IPS-18c (cell line): ENCODE measurements around the gene ARHGAP45.
A peak's percentile ranks its signal among the peaks of the same experiment; 100 is the strongest.

ENCODE experiments used
- H3K4me3 ChIP-seq: 2 replicates; pipeline ENCODE4 v1.7.0; 2013; ENCODE audit warnings: low read depth, mild to moderate bottlenecking, low read length, moderate library complexity; ENCODE audit not compliant: insufficient read depth
- H3K9me3 ChIP-seq: one replicate; pipeline ENCODE4 v1.6.1; 2013; ENCODE audit warnings: mild to moderate bottlenecking, low read length, moderate library complexity; ENCODE audit not compliant: control insufficient read depth, insufficient read depth

The ARHGAP45 gene

DNA sequence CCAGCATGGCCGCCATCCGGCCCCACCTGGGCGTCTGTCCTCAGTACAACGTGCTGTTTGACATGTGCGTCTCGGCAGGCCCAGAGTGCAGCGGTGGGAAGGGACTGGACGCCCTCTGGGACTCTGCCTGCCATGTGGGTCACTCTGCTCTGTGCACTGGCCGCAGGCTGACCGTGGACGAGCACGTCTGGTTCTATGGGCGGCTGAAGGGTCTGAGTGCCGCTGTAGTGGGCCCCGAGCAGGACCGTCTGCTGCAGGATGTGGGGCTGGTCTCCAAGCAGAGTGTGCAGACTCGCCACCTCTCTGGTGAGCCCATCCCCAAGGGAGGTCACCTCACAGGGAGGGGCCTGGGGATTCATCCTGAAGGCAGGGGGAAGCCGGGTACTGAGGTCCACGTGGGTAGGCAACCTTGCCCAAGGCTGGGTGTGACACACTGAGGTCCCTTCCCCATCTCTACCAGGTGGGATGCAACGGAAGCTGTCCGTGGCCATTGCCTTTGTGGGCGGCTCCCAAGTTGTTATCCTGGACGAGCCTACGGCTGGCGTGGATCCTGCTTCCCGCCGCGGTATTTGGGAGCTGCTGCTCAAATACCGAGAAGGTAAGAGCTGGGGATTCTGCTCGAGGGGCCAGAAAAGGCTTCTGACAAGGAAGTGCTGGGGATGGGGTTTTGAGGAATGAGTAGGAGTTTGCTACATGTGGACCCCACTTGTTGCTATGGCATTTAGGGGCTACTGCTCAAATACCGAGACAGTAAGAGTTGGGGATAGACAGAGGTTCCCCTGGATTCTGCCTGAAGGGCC lies 15.8 kb upstream of the ARHGAP45 start:
- H3K9me3 ChIP-seq, result peaks cover 4% of the 10 kb centered on the region
- H3K4me3 ChIP-seq, result no peak overlapping the region

DNA sequence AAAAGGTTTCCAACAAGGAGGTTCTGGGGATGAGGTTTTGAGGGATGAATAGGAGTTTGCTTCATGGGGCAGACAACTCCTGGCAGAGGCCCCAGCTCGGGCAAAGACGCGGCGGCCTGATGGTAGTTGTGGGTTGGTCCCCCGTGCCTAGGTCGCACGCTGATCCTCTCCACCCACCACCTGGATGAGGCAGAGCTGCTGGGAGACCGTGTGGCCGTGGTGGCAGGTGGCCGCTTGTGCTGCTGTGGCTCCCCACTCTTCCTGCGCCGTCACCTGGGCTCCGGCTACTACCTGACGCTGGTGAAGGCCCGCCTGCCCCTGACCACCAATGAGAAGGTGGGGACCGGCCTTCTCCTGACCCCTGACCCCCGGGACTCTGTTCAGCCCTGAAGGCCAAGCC lies 15.2 kb upstream of the ARHGAP45 start:
- Histone ChIP-seq H3K4me3 (no peak overlapping the region), H3K9me3 (peaks cover 10% of the 10 kb centered on the region)

DNA sequence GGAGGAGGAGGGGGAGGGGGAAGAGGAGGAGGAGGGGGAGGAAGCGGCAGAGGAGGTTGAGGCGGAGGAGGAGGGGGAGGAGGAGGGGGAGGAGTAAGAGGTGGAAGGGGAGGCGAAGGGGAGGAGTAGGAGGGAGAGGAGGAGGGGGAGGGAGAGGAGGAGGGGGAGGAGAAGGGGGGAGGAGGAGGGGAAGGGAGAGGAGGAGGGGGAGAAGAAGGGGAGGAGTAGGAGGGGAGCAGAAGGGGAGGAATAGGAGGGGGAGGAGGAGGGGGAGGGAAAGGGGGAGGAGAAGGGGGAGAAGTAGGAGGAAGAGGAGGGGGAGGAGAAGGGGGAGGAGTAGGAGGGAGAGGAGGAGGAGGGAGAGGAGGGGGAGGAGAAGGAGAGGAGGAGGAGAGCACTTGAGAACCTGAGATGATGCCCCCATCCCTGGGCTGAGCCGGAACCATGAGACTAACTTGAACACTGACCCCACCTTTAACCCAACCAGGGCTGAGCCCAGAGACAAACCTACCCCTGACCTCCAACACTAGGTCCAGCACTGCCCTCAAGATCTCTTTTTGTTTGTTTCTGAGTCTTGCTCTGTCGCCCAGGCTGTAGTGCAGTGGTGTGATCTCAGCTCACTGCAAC lies 14.5 kb upstream of the ARHGAP45 start:
- peaks cover 16% of the 10 kb centered on the region for H3K9me3 ChIP-seq
- no peak overlapping the region for H3K4me3 ChIP-seq

DNA sequence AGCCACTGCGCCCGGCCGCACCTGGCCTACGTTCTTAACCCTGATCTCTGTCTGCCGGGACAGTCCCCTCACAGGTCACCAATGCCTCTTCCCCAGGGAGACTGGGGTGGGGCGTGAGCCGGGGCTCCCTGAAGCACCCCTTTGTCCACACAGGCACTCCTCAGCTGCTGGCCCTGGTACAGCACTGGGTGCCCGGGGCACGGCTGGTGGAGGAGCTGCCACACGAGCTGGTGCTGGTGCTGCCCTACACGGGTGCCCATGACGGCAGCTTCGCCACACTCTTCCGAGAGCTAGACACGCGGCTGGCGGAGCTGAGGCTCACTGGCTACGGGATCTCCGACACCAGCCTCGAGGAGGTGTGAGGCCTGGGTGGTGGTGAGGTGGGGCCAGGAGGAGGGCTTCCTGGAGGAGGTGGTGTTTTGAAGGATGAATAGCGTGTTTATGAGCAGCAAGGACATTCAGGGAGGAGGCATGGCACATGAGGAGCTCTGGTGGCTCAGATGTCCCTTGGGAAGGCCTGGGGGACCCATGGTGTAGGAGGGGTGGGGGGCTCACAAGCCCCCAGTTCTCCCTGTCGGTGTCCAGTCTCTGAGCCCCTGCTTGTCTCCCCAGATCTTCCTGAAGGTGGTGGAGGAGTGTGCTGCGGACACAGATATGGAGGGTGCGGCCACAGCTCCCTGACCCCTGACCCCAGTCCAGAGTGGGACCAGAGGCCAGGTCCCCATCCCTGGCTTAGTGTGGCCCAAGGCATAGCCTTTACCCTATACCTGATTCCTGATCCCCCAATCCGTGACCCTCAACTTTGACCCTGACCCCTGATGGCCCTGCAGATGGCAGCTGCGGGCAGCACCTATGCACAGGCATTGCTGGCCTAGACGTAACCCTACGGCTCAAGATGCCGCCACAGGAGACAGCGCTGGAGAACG lies 13.5 kb upstream of the ARHGAP45 start:
- peaks cover 22% of the 10 kb centered on the region for H3K9me3 ChIP-seq

DNA sequence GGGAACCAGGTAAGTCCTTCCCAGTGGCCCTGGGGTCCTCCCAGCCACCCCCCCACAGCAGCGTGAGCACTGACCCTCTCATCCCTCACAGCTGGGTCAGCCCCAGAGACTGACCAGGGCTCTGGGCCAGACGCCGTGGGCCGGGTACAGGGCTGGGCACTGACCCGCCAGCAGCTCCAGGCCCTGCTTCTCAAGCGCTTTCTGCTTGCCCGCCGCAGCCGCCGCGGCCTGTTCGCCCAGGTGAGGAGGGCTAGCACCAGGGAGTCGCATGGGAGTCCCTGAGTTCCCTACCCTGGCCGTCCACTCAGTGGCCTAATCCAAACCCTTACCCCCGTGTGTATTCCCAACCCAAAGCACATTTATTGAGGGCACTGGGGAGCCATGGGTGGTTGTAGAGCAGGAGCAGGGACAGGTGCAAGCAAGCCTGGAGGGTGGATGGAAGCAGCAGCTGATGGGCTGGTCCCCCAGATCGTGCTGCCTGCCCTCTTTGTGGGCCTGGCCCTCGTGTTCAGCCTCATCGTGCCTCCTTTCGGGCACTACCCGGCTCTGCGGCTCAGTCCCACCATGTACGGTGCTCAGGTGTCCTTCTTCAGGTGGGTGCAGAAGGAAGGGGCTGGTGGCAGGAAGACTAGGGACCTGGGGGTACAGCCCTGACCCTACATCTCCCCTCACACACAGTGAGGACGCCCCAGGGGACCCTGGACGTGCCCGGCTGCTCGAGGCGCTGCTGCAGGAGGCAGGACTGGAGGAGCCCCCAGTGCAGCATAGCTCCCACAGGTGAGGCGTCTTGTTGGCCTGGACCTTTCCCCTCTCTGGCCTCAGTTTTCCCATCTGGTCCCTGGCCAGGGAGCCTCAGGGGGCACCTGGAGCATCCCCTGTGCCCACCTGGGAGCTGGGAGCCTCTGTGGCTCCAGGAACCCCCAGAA lies 12.6 kb upstream of the ARHGAP45 start:
- peaks cover 27% of the 10 kb centered on the region for H3K9me3 ChIP-seq
- H3K4me3 ChIP-seq, result no peak overlapping the region

More for the DNA sequence above, 13.5 kb upstream of the ARHGAP45 start:
- no peak overlapping the region for H3K4me3 ChIP-seq

DNA sequence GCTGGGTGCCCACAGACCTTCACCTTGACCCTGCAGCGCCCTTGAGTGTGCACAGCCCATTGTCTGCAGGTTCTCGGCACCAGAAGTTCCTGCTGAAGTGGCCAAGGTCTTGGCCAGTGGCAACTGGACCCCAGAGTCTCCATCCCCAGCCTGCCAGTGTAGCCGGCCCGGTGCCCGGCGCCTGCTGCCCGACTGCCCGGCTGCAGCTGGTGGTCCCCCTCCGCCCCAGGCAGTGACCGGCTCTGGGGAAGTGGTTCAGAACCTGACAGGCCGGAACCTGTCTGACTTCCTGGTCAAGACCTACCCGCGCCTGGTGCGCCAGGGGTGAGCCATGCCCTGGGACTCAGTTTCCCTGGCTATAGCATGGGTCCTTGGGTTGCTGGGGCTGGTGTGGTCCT lies 11.9 kb upstream of the ARHGAP45 start:
- Histone ChIP-seq H3K4me3 (no peak overlapping the region; the same call in 1 of the 2 replicates), H3K9me3 (peaks cover 27% of the 10 kb centered on the region)

DNA sequence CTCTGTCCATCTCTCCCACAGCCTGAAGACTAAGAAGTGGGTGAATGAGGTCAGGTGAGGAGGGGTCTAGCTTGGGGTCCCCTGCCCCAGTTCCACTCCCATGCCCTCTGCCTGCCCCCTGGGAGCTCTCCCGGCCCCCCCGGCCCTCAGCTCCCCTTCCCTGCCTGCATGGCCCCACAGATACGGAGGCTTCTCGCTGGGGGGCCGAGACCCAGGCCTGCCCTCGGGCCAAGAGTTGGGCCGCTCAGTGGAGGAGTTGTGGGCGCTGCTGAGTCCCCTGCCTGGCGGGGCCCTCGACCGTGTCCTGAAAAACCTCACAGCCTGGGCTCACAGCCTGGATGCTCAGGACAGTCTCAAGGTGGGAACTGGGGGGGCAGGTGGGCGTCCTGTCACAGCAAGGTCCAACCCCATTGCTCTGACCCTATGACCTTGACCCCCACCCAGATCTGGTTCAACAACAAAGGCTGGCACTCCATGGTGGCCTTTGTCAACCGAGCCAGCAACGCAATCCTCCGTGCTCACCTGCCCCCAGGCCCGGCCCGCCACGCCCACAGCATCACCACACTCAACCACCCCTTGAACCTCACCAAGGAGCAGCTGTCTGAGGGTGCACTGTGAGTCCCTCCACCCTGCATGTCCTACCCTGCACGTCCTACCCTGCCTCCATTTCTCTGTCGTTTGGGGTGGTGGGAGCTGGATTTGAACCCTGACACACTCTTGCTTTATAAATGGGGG lies 10.9 kb upstream of the ARHGAP45 start:
- peaks cover 27% of the 10 kb centered on the region for H3K9me3 ChIP-seq
- H3K4me3 ChIP-seq, result peak overlapping the region; percentile 15; the same call in 1 of the 2 replicates

DNA sequence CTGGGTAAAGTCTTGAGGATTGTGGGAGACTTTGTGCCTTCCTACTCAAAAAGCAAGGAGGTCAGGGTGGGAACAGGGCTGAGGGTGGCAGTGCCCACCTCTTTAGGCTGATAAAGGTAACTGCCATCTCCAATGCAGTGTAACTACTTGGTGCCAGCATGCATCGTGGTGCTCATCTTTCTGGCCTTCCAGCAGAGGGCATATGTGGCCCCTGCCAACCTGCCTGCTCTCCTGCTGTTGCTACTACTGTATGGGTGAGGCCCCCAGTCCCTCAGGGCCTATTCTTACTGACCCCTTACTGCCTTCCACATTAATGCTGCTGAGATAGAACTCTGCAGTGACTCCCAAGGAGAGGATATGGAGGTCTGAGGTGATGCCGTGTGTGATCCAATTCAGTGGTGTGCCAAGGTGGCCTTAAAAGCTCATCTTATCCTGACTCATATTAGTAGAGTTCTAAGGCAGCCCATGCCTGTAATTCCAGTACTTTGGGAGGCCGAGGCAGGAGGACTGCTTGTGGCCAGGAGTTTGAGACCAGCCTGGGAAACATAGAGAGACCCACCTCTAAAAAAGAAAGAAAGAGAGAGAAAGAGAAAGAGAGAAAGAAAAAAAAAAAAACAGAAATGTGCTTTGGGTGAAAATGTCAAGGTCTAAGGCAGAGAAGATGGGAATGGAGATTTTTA lies 9.7 kb upstream of the ARHGAP45 start:
- Histone ChIP-seq H3K9me3 (peaks cover 25% of the 10 kb centered on the region), H3K4me3 (no peak overlapping the region)

DNA sequence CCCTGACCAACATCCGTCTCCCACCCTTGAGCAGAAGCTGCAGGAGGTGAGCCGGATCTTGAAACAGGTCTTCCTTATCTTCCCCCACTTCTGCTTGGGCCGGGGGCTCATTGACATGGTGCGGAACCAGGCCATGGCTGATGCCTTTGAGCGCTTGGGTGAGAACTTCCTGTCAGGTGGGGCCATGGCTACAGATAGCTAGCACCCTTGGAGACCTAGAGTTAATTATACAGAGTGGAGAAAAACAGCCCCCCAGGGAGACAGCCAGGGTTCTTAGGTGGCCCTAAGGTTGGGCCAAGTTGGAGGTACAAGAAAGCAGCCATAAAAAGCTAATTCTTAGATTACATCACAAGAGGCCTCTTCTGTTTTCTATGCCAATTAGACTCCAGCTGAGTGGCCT lies 8.9 kb upstream of the ARHGAP45 start:
- no peak overlapping the region for H3K4me3 ChIP-seq
- H3K9me3 ChIP-seq, result peaks cover 25% of the 10 kb centered on the region

DNA sequence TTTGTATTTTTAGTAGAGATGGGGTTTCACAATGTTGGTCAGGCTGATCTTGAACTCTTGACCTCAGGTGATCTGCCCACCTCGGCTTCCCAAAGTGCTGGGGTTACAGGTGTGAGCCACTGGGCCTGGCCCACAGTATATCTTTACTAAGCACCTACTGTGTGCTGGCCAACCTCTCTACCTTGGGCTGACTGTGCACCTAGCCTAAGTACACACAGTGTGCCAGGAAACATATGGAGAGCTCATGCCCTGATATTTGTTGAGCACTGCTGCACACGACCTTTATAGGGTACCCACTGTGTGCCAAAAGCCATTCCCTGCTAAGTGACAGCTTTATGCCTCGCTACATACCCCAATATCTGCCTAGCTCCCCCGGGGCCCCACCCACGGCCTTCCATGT lies 6.3 kb upstream of the ARHGAP45 start:
- peaks cover 25% of the 10 kb centered on the region for H3K9me3 ChIP-seq
- H3K4me3 ChIP-seq, result no peak overlapping the region

DNA sequence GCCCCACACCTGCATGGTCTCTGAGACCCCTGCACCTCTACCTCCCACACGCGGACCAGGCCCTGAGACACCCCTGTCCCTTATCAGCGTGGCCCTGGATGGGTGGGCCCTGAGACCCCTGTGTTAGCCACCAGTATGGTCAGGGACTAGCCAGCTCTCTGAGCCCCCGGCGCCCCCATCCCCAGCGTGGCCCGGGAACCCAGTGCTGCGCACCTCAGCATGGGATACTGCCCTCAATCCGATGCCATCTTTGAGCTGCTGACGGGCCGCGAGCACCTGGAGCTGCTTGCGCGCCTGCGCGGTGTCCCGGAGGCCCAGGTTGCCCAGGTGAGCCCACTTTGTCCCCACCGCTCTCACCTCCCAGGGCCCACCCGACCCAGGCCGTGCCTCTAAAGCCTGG lies 5.0 kb upstream of the ARHGAP45 start:
- Histone ChIP-seq H3K4me3 (no peak overlapping the region), H3K9me3 (peaks cover 15% of the 10 kb centered on the region)

DNA sequence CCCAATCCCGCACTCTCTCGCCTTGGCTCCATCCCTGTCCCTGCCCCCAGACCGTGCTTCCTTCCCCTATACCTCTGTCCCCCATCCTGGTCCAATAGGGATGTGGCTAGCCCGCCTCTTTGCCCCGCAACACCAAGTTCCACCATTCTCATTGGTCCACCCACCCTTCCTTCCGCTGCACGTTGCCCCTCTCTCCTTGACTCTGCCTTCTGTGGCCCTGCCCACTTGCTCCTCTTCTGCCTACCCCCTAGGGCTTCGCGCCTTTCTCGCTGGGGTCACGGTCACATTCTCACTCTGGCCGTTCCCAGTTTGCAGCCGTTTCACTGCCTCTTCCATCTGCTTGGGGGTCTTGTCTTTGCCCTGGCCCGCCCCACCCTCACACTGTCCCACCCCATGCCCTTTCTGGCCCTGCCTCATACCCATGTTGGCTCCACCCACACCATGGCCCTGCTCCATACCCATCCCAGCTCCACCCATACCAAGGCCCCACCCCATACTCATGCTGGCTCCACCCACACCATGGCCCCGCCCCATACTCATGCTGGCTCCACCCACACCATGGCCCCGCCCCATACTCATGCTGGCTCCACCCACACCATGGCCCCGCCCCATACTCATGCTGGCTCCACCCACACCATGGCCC lies 4.5 kb upstream of the ARHGAP45 start:
- no peak overlapping the region for H3K4me3 ChIP-seq

DNA sequence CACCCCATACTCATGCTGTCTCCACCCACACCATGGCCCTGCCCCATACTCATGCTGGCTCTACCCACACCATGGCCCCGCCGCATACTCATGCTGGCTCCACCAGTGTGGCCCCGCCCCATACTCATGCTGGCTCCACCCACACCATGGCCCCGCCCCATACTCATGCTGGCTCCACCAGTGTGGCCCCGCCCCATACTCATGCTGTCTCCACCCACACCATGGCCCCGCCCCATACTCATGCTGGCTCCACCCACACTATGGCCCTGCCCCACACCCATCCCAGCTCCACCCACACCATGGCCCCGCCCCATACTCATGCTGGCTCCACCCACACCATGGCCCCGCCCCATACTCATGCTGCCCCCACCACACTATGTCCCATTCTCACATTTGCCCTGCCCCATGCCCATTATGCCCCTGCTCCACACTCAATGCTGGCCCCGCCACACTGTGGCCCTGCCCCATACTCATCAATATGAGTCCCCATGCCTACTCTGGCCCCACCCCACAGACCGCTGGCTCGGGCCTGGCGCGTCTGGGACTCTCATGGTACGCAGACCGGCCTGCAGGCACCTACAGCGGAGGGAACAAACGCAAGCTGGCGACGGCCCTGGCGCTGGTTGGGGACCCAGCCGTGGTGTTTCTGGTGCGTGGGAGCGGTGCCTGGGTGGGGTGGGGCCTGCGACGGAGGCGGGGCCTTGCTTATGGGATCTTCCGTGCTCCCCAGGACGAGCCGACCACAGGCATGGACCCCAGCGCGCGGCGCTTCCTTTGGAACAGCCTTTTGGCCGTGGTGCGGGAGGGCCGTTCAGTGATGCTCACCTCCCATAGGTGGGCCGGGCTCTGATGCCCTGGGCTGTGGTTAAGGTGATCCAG lies 3.7 kb upstream of the ARHGAP45 start:
- Histone ChIP-seq H3K9me3 (peaks cover 7% of the 10 kb centered on the region), H3K4me3 (no peak overlapping the region)

More for the DNA sequence above, 4.5 kb upstream of the ARHGAP45 start:
- peaks cover 11% of the 10 kb centered on the region for H3K9me3 ChIP-seq

DNA sequence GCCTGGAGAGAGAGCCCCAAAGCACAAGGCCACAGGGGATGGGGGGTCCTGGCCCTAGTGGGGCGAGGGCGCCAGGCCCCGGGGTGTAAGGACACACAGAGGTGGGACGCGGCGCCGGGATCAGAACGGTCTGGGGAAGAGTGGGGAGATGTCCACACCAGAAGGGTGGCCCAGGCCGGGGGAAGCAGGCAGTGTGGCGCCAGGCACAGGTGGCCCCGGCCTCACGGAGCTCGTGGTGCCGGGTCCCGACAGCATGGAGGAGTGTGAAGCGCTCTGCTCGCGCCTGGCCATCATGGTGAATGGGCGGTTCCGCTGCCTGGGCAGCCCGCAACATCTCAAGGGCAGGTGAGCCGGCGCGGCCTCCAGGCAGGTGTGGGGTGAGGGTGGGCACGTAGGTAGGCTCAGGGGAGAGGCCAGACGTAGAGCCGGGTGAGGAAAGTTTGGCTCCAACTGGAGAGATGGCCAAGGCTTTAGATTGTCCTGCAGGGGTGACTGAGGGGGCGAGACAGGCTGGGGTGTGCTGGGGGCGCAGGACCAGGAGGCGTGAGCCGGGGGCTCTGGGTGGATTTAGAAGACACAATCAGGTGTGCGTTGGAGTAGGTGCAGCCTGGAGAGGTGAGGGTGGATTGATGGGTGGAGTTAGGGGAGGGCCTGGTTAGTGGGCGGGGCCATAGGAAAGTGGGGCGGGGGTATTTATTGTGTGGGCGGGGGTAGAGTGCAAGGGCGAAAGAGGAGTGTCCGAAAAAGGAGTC lies 2.9 kb upstream of the ARHGAP45 start:
- H3K4me3 ChIP-seq, result no peak overlapping the region; the same call in 1 of the 2 replicates
- H3K9me3 ChIP-seq, result no peaks in the 10 kb centered on the region
